Body of pancreas (tissue), 4 donors: Measurements from ENCODE around the gene IFNB1. TPM values are rescaled to one million over a fixed set of nuclear protein-coding genes. Genes with fewer than 3 reads are reported as not detected.

Source experiments
- ATAC-seq: fragments of 150-250 bp; one replicate; pipeline ENCODE4 v1.9.1; 2016
- DNase-seq, 4 donors: peaks; one replicate each; pipeline ENCODE4 v3.0.0-alpha.2; 2019
- H3K27ac ChIP-seq, 4 donors: fragments of 200-600 bp; sonication (generic); 1 replicate in 3 of 4; 2 replicates in 1 of 4; pipeline versions ENCODE4 v1.5.1 to v1.6.1; 2016 to 2019; ENCODE audit warnings: mild to moderate bottlenecking in 1 of 4, mixed read lengths in 1 of 4, moderate library complexity in 1 of 4
- H3K27me3 ChIP-seq, 2 donors: fragments of 200-600 bp; sonication (generic); one replicate each; pipeline ENCODE4 v1.6.0; 2016; ENCODE audit warnings: mild to moderate bottlenecking in 1 of 2
- H3K36me3 ChIP-seq, 2 donors: fragments of 200-600 bp; sonication (generic); replicated peaks in 1 of 2; 2 replicates each; pipeline ENCODE4 v1.5.1; 2016; ENCODE audit warnings: low read depth in 2 of 2; ENCODE audit not compliant: insufficient read depth in 1 of 2
- H3K4me1 ChIP-seq: fragments of 200-600 bp; sonication (generic); one replicate; pipeline ENCODE4 v1.6.0; 2016
- H3K4me3 ChIP-seq, 2 donors: fragments of 200-600 bp; sonication (generic); 1 replicate in 1 of 2; 2 replicates in 1 of 2; pipeline ENCODE4 v1.5.1; 2016 to 2019
- H3K9me3 ChIP-seq, 3 donors: fragments of 200-600 bp; sonication (generic); 1 replicate in 2 of 3; 2 replicates in 1 of 3; pipeline ENCODE4 v1.5.1; 2016
- CTCF ChIP-seq, 7 experiments: fragments of 450-650 bp in 4 of 7; fragments of 200-600 bp in 3 of 7; sonication (generic) in 3 of 7; IDR thresholded peaks; one replicate each; pipeline ENCODE4 v1.5.1; 2016 to 2019; ENCODE audit warnings: antibody characterized with exemption in 7 of 7
- POLR2A ChIP-seq, 3 donors: fragments of 450-650 bp; IDR thresholded peaks; one replicate each; pipeline ENCODE4 v1.6.1; 2016; ENCODE audit warnings: antibody characterized with exemption in 3 of 3, mild to moderate bottlenecking in 2 of 3
- WGBS, 2 donors: methylation state at CpG; one replicate each; pipeline ENCODE4 v1.1.5; 2017; 5-methylcytosine and 5-hydroxymethylcytosine counted together
- intact Hi-C: fragments of 100-400 bp; cut with DNase I; formaldehyde crosslinking; loops from one replicate; pipeline ENCODE4 v1.15.1; 2023
- total RNA-seq, 2 donors: library from RNA; depleted of rRNA; stranded (reverse); fragments of >200 nt; gene quantifications; one replicate each; pipeline ENCODE4 v1.1.0, GENCODE V29; 2016

The IFNB1 gene
- total RNA-seq, 2 donors from 2014 or later: not detected

GRCh38 chr9:21085005-21085404 lies 7.3 kb upstream of the IFNB1 start:
- Histone ChIP-seq H3K27me3 (no peaks in the 10 kb centered on the region), H3K36me3 (no peaks in the 10 kb centered on the region), H3K4me1 (no peaks in the 10 kb centered on the region), H3K27ac (no peak overlapping the region), H3K4me3 (no peak overlapping the region), H3K9me3 (no peaks in the 10 kb centered on the region)
- ATAC-seq (no peak), DNase-seq (no peak)
- intact Hi-C loops: no loop called here
- TF ChIP-seq CTCF (IDR thresholded peaks at IDR 0.05) (no peak), POLR2A (IDR thresholded peaks at IDR 0.05) (no peak)
- 76 to 88% methylated on average over 1 of the region's 1 CpG for WGBS, 2 donors

- Histone ChIP-seq H3K36me3 (no peaks in the 10 kb centered on the region), H3K9me3 (no peaks in the 10 kb centered on the region), H3K4me1 (no peaks in the 10 kb centered on the region), H3K4me3 (no peak overlapping the region), H3K27me3 (no peaks in the 10 kb centered on the region), H3K27ac (no peak overlapping the region)
- ATAC-seq (no peak), DNase-seq (no peak)
- TF ChIP-seq POLR2A (IDR thresholded peaks at IDR 0.05) (no peak), CTCF (IDR thresholded peaks at IDR 0.05) (no peak)
- intact Hi-C loops: no loop called here
Measured at GRCh38 chr9:21084242-21084850, 6.6 kb upstream of the IFNB1 start.

- DNase-seq (no peak), ATAC-seq (no peak)
- Histone ChIP-seq H3K36me3 (no peaks in the 10 kb centered on the region), H3K27ac (no peak overlapping the region), H3K4me3 (no peak overlapping the region), H3K9me3 (no peaks in the 10 kb centered on the region), H3K27me3 (no peaks in the 10 kb centered on the region), H3K4me1 (no peaks in the 10 kb centered on the region)
- TF ChIP-seq POLR2A (IDR thresholded peaks at IDR 0.05) (no peak), CTCF (IDR thresholded peaks at IDR 0.05) (no peak)
- intact Hi-C loops: no loop called here
- 58 to 59% methylated on average over 4 of the region's 4 CpGs for WGBS, 2 donors
Measured at GRCh38 chr9:21082671-21083070, 4.9 kb upstream of the IFNB1 start.

GRCh38 chr9:21081999-21082398 lies 4.3 kb upstream of the IFNB1 start:
- ATAC-seq: no peak
- TF ChIP-seq POLR2A (IDR thresholded peaks at IDR 0.05) (no peak), CTCF (IDR thresholded peaks at IDR 0.05) (no peak)
- Histone ChIP-seq H3K27me3 (no peaks in the 10 kb centered on the region), H3K4me1 (no peaks in the 10 kb centered on the region), H3K4me3 (no peak overlapping the region), H3K9me3 (no peaks in the 10 kb centered on the region), H3K27ac (no peak overlapping the region), H3K36me3 (no peaks in the 10 kb centered on the region)
- 31 to 40% methylated on average over 4 of the region's 4 CpGs for WGBS, 2 donors
- intact Hi-C loops: no loop called here
- no peak for DNase-seq

GRCh38 chr9:21081451-21081850 lies 3.7 kb upstream of the IFNB1 start:
- ATAC-seq (no peak), DNase-seq (no peak)
- Histone ChIP-seq H3K4me1 (no peaks in the 10 kb centered on the region), H3K27ac (no peak overlapping the region), H3K27me3 (no peaks in the 10 kb centered on the region), H3K36me3 (no peaks in the 10 kb centered on the region), H3K4me3 (no peak overlapping the region), H3K9me3 (no peaks in the 10 kb centered on the region)
- TF ChIP-seq CTCF (IDR thresholded peaks at IDR 0.05) (no peak), POLR2A (IDR thresholded peaks at IDR 0.05) (no peak)
- intact Hi-C loops: no loop called here
- WGBS, 2 donors: 57 to 67% methylated on average over 2 of the region's 2 CpGs
